K562 (cell line): ENCODE data around the gene H3-3A. TPM values are rescaled to one million over a fixed set of nuclear protein-coding genes. Genes with fewer than 3 reads are reported as not detected.

Experiments used
- CREB1 ChIP-seq, 2 experiments: sonication (generic) in 1 of 2; formaldehyde crosslinking in 1 of 2; IDR thresholded peaks; 2 replicates each; pipeline versions ENCODE4 v1.6.1 to v1.8.0; 2012 to 2022; ENCODE audit warnings: inconsistent platforms in 1 of 2, mild to moderate bottlenecking in 1 of 2, missing genetic modification reagents in 1 of 2, moderate library complexity in 1 of 2
- CREM ChIP-seq: IDR thresholded peaks from 2 replicates; pipeline ENCODE4 v1.6.1; 2014; ENCODE audit warnings: antibody characterized with exemption, low read depth
- CXXC5 ChIP-seq: fragments of 250-450 bp; sonication (Bioruptor Pico); IDR thresholded peaks from 2 replicates; pipeline ENCODE4 v1.8.0; 2022; ENCODE audit warnings: inconsistent platforms, mild to moderate bottlenecking, moderate library complexity
- FIP1L1 ChIP-seq: fragments of 200-400 bp; formaldehyde crosslinking; IDR thresholded peaks from 2 replicates; pipeline ENCODE4 v1.6.1; 2018; ENCODE audit warnings: mild to moderate bottlenecking, low read depth, low read length; ENCODE audit not compliant: poor library complexity, severe bottlenecking
- KAT7 ChIP-seq: sonication (generic); formaldehyde crosslinking; IDR thresholded peaks from 2 replicates; pipeline ENCODE4 v1.8.0; 2022; ENCODE audit warnings: missing genetic modification reagents, mild to moderate bottlenecking, borderline replicate concordance
- MED1 ChIP-seq: sonication (generic); formaldehyde crosslinking; IDR thresholded peaks from 2 replicates; pipeline ENCODE4 v1.8.1; 2023; ENCODE audit warnings: missing genetic modification reagents, borderline replicate concordance
- PHF8 ChIP-seq: fragments of 200-600 bp; sonication (generic); IDR thresholded peaks from 2 replicates; pipeline ENCODE4 v1.6.1; 2012; ENCODE audit warnings: mixed run types, mild to moderate bottlenecking, inconsistent platforms, low read length, moderate library complexity, borderline replicate concordance
- SIN3A ChIP-seq, 2 experiments: fragments of 150-350 bp in 1 of 2; IDR thresholded peaks; 2 replicates each; pipeline ENCODE4 v1.6.1; 2011 to 2016; ENCODE audit warnings: borderline replicate concordance in 2 of 2, low read depth in 2 of 2, low read length in 2 of 2, mild to moderate bottlenecking in 2 of 2, moderate library complexity in 2 of 2; ENCODE audit not compliant: control insufficient read depth in 1 of 2
- YY1 ChIP-seq, 3 experiments: IDR thresholded peaks; 2 replicates each; pipeline ENCODE4 v1.6.1; 2011; ENCODE audit warnings: low read length in 2 of 3, mild to moderate bottlenecking in 2 of 3, moderate library complexity in 2 of 3, borderline replicate concordance in 1 of 3, control low read depth in 1 of 3, low read depth in 1 of 3; ENCODE audit not compliant: insufficient read depth in 3 of 3, insufficient replicate concordance in 2 of 3, control insufficient read depth in 1 of 3, insufficient read length in 1 of 3; ENCODE audit errors: extremely low read depth in 1 of 3
- ZNF644 ChIP-seq: fragments of 200-800 bp; sonication (Bioruptor generic); IDR thresholded peaks from 2 replicates; pipeline ENCODE4 v1.6.1; 2016; ENCODE audit warnings: low read depth, missing genetic modification characterization, missing compliant biosample characterization
- polyA plus RNA-seq, 8 experiments: library from polyadenylated mRNA; depleted of rRNA in 4 of 8; stranded (reverse) in 5 of 8; unstranded in 3 of 8; fragments of >200 nt; fragmentation: Nextera tagmentation in 2 of 8; fragmentation: Illumina TruSeq in 1 of 8; extraction: Ambion mirVana in 2 of 8; extraction: Trizol in 1 of 8; gene quantifications; 2 replicates each; pipeline versions ENCODE4 v1.2.1 to v1.2.3, GENCODE V29; 2011 to 2014; ENCODE audit warnings: inconsistent platforms in 1 of 8, missing spikeins in 1 of 8
- total RNA-seq, 7 experiments: library from RNA; depleted of rRNA in 6 of 7; stranded (reverse); fragments of >200 nt in 6 of 7; fragmentation: Illumina TruSeq in 2 of 7; extraction: Trizol in 2 of 7; gene quantifications; 2 replicates each; pipeline versions ENCODE4 v1.2.1 to v1.2.3, GENCODE V29; 2011 to 2021; ENCODE audit warnings: low replicate concordance in 1 of 7
- TF ChIP-seq, protein P1 (sequence below), 3 experiments: IDR thresholded peaks in 2 of 3; conservative IDR thresholded peaks in 1 of 3; 2 replicates each; pipeline ENCODE4 v1.5.1; 2011 to 2012; ENCODE audit warnings: low read length in 3 of 3, mild to moderate bottlenecking in 3 of 3, control low read depth in 2 of 3, improper control_type of control experiment in 1 of 3, inconsistent platforms in 1 of 3, low read depth in 1 of 3, mixed read lengths in 1 of 3, moderate library complexity in 1 of 3; ENCODE audit not compliant: insufficient read depth in 2 of 3
- TF ChIP-seq, protein P2 (sequence below), 2 experiments: IDR thresholded peaks in 1 of 2; conservative IDR thresholded peaks in 1 of 2; 2 replicates each; pipeline ENCODE4 v1.6.1; 2016; ENCODE audit warnings: low read depth in 2 of 2, mild to moderate bottlenecking in 1 of 2, missing compliant biosample characterization in 1 of 2, missing genetic modification characterization in 1 of 2, moderate library complexity in 1 of 2
- TF ChIP-seq, protein P3 (sequence below), 2 experiments: fragments of 200-800 bp in 1 of 2; sonication (Bioruptor generic) in 1 of 2; sonication (generic) in 1 of 2; formaldehyde crosslinking in 1 of 2; IDR thresholded peaks in 1 of 2; conservative IDR thresholded peaks in 1 of 2; 2 replicates each; pipeline versions ENCODE4 v1.5.0 to v1.6.1; 2016 to 2020; ENCODE audit warnings: missing compliant biosample characterization in 1 of 2, missing genetic modification characterization in 1 of 2, missing genetic modification reagents in 1 of 2
- TF ChIP-seq, protein P4 (sequence below): fragments of 450-650 bp; formaldehyde crosslinking; IDR thresholded peaks from 2 replicates; pipeline ENCODE4 v1.4.0; 2022; ENCODE audit warnings: missing genetic modification characterization
- TF ChIP-seq, protein P5 (sequence below): fragments of 200-800 bp; sonication (Bioruptor generic); IDR thresholded peaks from 2 replicates; pipeline ENCODE4 v1.6.1; 2017; ENCODE audit warnings: missing genetic modification characterization, missing compliant biosample characterization

The H3-3A gene
- total and polyA plus RNA-seq, 9 of the 15 experiments (the other 6 are each of a cell fraction or from before 2014, with no cell fraction given) = 426 to 1,083 (median 591) TPM

DNA sequence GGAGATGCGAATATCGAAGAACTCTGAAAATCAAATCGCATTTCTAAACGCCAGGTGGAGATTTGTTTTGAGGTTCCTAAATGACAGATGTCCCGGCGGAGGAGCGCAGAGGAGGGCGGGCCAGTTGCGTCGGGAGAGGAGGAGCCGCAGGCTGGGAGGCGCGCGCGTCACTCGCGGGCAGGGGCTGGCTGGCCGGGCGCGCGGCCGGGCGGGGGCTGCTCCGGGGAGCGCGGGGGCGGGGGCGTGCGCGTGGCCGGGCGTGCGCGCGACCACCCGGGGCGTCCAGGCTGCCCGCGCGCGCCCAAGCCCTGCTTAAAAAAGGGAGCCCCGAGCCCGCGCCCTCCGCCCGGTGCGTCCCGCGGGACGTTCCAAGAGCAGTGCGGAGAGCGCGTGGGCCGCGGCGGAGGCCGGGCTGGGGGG is 47.3 kb downstream of the H3-3A start (continued):
- TF ChIP-seq, protein P1, sequence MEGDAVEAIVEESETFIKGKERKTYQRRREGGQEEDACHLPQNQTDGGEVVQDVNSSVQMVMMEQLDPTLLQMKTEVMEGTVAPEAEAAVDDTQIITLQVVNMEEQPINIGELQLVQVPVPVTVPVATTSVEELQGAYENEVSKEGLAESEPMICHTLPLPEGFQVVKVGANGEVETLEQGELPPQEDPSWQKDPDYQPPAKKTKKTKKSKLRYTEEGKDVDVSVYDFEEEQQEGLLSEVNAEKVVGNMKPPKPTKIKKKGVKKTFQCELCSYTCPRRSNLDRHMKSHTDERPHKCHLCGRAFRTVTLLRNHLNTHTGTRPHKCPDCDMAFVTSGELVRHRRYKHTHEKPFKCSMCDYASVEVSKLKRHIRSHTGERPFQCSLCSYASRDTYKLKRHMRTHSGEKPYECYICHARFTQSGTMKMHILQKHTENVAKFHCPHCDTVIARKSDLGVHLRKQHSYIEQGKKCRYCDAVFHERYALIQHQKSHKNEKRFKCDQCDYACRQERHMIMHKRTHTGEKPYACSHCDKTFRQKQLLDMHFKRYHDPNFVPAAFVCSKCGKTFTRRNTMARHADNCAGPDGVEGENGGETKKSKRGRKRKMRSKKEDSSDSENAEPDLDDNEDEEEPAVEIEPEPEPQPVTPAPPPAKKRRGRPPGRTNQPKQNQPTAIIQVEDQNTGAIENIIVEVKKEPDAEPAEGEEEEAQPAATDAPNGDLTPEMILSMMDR (IDR thresholded peaks at IDR 0.05 in 2 of 3, conservative IDR thresholded peaks at IDR 0.05 in 1 of 3; ENCODE audit: insufficient read depth in 2 of 3, low read depth in 1 of 3, low read length in 3 of 3) = peak in 2 of 3 experiments; percentile 20 to 34; a peak in 3 of 6 replicates
- TF ChIP-seq CREB1 (IDR thresholded peaks at IDR 0.05) (peak; percentile 68), CREB1 (CRISPR knock-in tag; IDR thresholded peaks at IDR 0.05) (no peak), CREM (peak; percentile 81), SIN3A (IDR thresholded peaks at IDR 0.05; ENCODE audit: borderline replicate concordance in 2 of 2, control insufficient read depth in 1 of 2, low read depth in 2 of 2, low read length in 2 of 2) (peak in 1 of 2 experiments; percentile 34; a peak in 1 of 4 replicates), YY1 (IDR thresholded peaks at IDR 0.05; ENCODE audit: borderline replicate concordance in 1 of 3, control insufficient read depth in 1 of 3, extremely low read depth in 1 of 3, insufficient read depth in 3 of 3, insufficient read length in 1 of 3, insufficient replicate concordance in 2 of 3, low read depth in 1 of 3, low read length in 2 of 3) (peak in 1 of 3 experiments; percentile 33), PHF8 (no peak), KAT7 (CRISPR knock-in tag) (0 out of 2 replicates have a peak, but pooled peaks have one; percentile 2), FIP1L1 (no peak), ZNF644 (peak; percentile 81), CXXC5 (CRISPR knock-in tag) (peak; percentile 91), MED1 (CRISPR knock-in tag) (no peak)
- TF ChIP-seq, protein P2, sequence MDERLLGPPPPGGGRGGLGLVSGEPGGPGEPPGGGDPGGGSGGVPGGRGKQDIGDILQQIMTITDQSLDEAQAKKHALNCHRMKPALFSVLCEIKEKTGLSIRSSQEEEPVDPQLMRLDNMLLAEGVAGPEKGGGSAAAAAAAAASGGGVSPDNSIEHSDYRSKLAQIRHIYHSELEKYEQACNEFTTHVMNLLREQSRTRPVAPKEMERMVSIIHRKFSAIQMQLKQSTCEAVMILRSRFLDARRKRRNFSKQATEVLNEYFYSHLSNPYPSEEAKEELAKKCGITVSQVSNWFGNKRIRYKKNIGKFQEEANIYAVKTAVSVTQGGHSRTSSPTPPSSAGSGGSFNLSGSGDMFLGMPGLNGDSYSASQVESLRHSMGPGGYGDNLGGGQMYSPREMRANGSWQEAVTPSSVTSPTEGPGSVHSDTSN (CRISPR knock-in tag; IDR thresholded peaks at IDR 0.05; ENCODE audit: low read depth) = no peak
- TF ChIP-seq, protein P2 (tag; conservative IDR thresholded peaks at IDR 0.05; ENCODE audit: low read depth) = 0 out of 2 replicates have a peak, but pooled peaks have one; percentile 31
- TF ChIP-seq, protein P3, sequence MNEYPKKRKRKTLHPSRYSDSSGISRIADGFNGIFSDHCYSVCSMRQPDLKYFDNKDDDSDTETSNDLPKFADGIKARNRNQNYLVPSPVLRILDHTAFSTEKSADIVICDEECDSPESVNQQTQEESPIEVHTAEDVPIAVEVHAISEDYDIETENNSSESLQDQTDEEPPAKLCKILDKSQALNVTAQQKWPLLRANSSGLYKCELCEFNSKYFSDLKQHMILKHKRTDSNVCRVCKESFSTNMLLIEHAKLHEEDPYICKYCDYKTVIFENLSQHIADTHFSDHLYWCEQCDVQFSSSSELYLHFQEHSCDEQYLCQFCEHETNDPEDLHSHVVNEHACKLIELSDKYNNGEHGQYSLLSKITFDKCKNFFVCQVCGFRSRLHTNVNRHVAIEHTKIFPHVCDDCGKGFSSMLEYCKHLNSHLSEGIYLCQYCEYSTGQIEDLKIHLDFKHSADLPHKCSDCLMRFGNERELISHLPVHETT (CRISPR knock-in tag; conservative IDR thresholded peaks at IDR 0.05 in 1 of 2, IDR thresholded peaks at IDR 0.05 in 1 of 2) = peak in 1 of 2 experiments; percentile 51; a peak in 1 of 4 replicates
- TF ChIP-seq, protein P4, sequence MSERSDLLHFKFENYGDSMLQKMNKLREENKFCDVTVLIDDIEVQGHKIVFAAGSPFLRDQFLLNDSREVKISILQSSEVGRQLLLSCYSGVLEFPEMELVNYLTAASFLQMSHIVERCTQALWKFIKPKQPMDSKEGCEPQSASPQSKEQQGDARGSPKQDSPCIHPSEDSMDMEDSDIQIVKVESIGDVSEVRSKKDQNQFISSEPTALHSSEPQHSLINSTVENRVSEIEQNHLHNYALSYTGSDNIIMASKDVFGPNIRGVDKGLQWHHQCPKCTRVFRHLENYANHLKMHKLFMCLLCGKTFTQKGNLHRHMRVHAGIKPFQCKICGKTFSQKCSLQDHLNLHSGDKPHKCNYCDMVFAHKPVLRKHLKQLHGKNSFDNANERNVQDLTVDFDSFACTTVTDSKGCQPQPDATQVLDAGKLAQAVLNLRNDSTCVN (CRISPR knock-in tag) = no peak
- TF ChIP-seq, protein P5, sequence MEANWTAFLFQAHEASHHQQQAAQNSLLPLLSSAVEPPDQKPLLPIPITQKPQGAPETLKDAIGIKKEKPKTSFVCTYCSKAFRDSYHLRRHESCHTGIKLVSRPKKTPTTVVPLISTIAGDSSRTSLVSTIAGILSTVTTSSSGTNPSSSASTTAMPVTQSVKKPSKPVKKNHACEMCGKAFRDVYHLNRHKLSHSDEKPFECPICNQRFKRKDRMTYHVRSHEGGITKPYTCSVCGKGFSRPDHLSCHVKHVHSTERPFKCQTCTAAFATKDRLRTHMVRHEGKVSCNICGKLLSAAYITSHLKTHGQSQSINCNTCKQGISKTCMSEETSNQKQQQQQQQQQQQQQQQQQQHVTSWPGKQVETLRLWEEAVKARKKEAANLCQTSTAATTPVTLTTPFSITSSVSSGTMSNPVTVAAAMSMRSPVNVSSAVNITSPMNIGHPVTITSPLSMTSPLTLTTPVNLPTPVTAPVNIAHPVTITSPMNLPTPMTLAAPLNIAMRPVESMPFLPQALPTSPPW (CRISPR knock-in tag) = peak; percentile 93
